HL-60/S4 treated with retinoic acid at 250 ng/mL for 4 days and 3 days (cell line): ENCODE measurements around the gene HESX1.

Experiments
- in situ Hi-C: fragments of 300-500 bp; cut with MboI; formaldehyde crosslinking; loops from 2 replicates; pipeline ENCODE4 v1.7.0; 2022; ENCODE audit warnings: low sequenced_read_pairs

HESX1 gene

GRCh38 chr3:57199895-57200297, at the start of gene HESX1:
TSS of gene HESX1 (minus strand) at chr3:57199978. CDS start at chr3:57199918, 60 bp downstream.
- in situ Hi-C loops, result no loop called here

- in situ Hi-C loops, result no loop called here
These were observed 45.2 kb upstream of the HESX1 start for GRCh38 chr3:57244946-57245345.

DNA sequence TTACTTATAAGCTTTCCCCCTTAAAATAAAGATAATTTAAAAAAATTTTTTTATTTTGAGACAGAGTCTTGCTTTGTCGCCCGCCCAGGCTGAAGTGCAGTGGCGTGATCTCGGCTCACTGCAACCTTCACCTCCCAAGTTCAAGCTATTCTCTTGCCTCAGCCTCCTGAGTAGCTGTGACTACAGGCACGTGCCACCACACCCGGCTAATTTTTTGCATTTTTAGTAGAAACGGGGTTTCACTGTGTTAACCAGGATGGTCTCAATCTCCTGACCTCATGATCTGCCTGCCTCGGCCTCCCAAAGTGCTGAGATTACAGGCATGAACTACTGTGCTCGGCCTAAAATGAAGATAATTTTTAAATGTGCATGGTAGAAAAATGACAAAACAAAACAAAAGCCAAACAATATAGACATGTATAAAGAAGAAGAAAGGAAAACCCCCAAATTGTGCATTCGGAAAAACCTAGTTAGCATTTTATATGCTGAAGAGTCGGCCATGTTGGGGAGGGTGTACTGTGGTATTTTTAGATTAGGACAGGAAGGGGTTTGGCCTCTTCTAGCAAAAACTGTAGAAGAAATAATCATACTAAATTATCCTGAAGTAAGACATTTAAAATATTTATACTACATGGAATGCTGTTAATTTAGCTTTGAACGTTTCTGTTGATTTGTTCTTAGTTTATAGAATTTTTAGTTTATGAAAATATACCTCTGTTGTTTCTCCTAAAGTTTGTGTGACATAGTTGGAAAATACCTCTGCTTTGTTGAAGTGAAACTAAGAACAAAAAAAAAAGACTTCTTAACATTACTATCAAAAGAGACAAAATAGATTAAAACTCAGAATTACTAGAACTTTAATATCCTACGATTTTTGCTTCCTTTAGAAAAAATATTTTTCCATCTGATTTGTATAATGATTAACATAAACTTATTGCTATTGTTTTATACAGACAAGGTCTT, 35.1 kb upstream of the HESX1 start:
- in situ Hi-C loops, result no loop called here

GRCh38 chr3:57233799-57234198, 34.0 kb upstream of the HESX1 start:
- in situ Hi-C loops, result no loop called here

GRCh38 chr3:57230006-57230405, 30.2 kb upstream of the HESX1 start:
- in situ Hi-C loops, result no loop called here

DNA sequence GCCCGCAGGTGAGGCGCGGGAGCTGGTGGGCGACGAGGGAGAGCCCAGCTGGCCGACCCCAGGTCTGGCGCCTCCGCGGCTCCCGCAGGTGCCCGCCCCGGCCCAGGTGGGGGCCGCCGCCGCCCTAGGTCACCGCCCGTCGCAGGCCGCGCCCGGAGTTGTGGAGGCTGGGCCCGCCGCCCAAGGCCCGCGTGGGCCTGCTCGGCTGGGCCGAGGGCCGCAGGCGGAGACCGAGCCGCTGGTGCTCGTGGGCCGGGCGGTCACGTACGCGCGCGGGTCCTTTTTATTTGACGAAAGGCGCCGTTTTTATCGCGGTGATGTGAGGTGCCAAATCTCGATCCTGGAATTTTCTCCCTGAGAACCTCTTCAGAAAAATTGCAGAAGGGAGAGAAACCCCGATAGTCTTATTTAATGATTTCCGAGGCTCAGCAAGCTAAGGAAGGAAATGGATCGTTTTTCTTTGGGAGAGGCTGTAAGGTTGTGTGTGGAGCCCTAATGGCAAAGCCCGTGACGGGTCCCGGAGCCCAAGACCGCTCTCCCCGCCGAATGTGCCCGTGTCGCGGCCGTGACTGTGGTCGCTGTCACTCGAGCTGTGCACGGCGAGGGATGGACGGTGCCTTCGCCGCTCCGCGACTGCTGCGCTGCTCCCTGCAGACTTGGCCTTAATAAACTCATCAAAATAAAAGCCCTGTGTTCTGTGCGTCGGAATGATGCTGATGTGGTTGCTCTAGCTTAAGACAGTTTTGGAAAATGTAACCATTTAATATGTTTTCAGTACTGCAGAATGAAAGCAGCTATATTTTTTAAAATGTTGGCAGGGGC, 28.4 kb upstream of the HESX1 start:
- in situ Hi-C loops, result no loop called here

DNA sequence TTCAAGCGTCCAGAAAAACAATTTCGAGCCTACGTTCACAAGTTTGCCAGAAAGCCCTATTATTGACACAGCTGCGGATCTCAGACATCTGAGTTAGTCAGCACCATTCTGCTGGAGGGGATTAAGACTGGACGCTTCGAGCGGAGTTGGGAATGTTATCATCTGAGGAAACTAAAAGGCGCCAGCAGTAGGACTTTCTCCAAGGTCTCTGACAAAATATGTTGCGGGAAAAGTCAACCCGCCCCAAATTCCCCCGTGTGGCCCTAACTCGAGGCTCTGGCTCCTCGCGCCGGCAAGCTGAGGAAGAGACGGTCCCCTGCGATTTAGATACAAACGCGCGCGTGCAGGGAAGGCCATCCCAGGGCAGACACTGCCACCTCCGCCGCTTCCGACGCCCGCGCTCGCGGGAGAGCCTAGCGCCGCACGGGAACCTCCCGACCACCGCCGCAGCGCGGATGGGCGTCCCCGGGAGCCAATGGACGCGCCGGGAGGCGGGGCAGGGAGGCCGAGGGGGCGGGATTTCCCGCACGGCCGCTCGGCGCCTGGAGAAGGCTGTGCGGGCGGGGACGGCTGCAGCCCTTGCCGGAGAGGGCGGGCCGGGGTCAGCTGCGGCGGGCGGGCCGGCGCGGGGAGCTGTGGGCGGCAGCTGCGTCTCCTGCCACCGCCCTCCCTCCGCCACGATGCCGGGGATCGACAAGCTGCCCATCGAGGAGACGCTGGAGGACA, 27.6 kb upstream of the HESX1 start, which contains the start of gene APPL1:
Gene APPL1, plus strand, starts transcription at position 526 of the 726 bp plus-strand sequence. Its CDS starts 155 bp downstream, at position 681.
- in situ Hi-C loops, result no loop called here

- in situ Hi-C loops, result no loop called here
These were observed 26.4 kb upstream of the HESX1 start for GRCh38 chr3:57226176-57226575.

DNA sequence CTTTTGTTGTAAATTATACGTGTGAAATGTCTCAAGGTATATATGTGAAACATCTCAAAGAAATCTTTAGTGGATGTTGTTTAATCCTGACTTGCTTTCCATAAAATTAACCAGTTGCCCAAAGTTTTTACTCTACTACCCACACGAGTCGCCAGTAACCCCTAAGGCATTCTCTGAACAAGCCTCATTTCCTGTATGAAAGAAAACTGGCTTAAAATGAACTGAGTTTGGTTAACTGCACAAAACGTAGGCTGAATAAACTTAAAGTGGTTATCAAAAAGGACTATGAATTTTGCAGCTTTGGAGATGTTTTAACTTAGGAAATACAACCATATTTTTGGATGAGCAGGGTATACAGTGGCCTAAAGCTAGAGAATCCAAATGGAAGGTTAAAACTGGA, 25.1 kb upstream of the HESX1 start:
- in situ Hi-C loops, result no loop called here

GRCh38 chr3:57221883-57222282, 22.1 kb upstream of the HESX1 start:
- in situ Hi-C loops, result no loop called here

- in situ Hi-C loops, result no loop called here
These were observed 6.6 kb upstream of the HESX1 start for GRCh38 chr3:57206423-57206822.

- in situ Hi-C loops, result no loop called here
These were observed 5.1 kb downstream of the HESX1 start for GRCh38 chr3:57194641-57195040.

DNA sequence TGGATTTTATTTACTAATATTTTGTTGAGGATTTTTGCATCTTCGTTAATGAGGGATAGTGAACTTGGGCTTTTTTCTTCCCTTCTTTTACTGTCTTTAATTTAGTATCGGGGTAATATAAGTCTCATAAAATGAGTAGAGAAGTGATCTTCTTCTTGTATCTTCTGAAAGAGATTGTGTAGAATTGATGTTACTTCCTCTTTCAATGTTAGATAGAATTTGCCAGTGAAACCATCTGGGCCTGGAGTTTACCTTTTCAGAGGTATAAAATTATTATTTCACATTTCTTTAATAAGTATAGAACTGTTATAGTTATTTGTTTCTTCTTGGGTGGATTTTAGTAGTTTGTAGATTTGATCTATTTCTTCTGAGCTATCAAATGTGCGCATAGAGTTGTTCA, 7.8 kb downstream of the HESX1 start:
- in situ Hi-C loops, result no loop called here

DNA sequence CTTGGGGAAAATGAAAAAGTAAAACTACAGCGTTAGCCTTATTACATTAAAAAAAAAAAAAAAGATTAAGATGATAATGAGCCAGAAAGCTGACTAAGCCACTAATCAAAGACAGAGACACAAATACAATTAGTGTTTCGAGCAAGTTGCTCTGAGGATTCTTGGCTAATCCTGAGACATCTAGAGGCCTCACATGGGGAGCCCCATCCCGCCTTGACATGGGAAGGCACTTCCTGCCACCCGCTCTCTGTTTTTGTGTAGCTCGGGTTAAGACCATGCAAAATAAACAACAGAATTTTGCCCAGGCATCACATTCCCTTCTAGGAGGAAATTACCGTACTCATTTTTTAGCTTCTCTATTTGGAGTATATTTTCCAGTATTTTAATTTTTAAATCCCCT, 15.3 kb downstream of the HESX1 start:
- in situ Hi-C loops, result no loop called here

- in situ Hi-C loops, result no loop called here
These were observed 20.0 kb downstream of the HESX1 start for GRCh38 chr3:57179580-57180410.

- in situ Hi-C loops, result no loop called here
These were observed 23.7 kb downstream of the HESX1 start for GRCh38 chr3:57176045-57176444.

GRCh38 chr3:57173687-57174086, 26.1 kb downstream of the HESX1 start:
- in situ Hi-C loops, result no loop called here

DNA sequence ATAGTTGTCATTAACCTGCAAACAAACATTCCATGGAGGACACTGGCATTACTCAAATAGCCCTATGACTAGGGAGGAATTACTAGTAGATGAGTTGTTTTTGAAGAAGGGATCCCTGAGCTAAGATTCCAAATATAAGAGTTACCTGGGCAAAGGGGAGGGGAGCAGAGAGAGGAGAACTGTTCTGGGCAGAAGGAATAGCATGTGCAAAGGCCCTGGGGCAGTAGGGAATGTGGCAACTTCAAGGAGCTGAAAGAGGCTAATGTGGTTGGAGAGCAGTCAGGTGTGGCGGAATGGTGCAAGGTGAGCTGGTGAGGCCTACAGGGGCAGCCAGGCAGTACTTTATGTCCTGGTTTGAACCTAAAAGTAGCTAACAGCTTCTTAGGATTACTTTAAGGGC, 28.8 kb downstream of the HESX1 start:
- in situ Hi-C loops, result no loop called here

GRCh38 chr3:57169872-57170623, 29.7 kb downstream of the HESX1 start:
- in situ Hi-C loops, result no loop called here
